GM18907 (cell line): ENCODE measurements around the gene FGF2.
"Not testable (repeated sequence)": the region's sequence is repeated elsewhere in the genome, so short reads cannot be mapped to it uniquely, and the experiment has no call there.

Source experiments
- ATAC-seq: cut with Tn5 transposase; IDR thresholded peaks from one replicate; pipeline ENCODE4 v1.9.1; 2021; ENCODE audit warnings: mild to moderate bottlenecking, moderate library complexity; ENCODE audit not compliant: unreplicated experiment

Gene FGF2

GRCh38 chr4:122845066-122845465, 18.4 kb downstream of the FGF2 start:
- no peak for ATAC-seq

- no peak for ATAC-seq
Observed at GRCh38 chr4:122845760-122846159, 19.1 kb downstream of the FGF2 start.

- ATAC-seq: no peak
Observed at GRCh38 chr4:122847931-122848330, 21.3 kb downstream of the FGF2 start.

- not testable (repeated sequence) for ATAC-seq
Observed at GRCh38 chr4:122849789-122850188, 23.2 kb downstream of the FGF2 start.

- no peak for ATAC-seq
Observed at GRCh38 chr4:122851568-122851967, 24.9 kb downstream of the FGF2 start.

GRCh38 chr4:122854447-122855352, 28.1 kb downstream of the FGF2 start:
- no peak for ATAC-seq

GRCh38 chr4:122855353-122855890, 28.8 kb downstream of the FGF2 start:
- ATAC-seq: no peak

- no peak for ATAC-seq
Observed at GRCh38 chr4:122857160-122857559, 30.5 kb downstream of the FGF2 start.

GRCh38 chr4:122858705-122859104, 32.1 kb downstream of the FGF2 start:
- ATAC-seq: no peak

- no peak for ATAC-seq
Observed at GRCh38 chr4:122861172-122861943, 34.7 kb downstream of the FGF2 start.

- ATAC-seq: no peak
Observed at GRCh38 chr4:122863639-122864038, 37.0 kb downstream of the FGF2 start.

- no peak for ATAC-seq
Observed at GRCh38 chr4:122865425-122865824, 38.8 kb downstream of the FGF2 start.

- ATAC-seq: not testable (repeated sequence)
Observed at GRCh38 chr4:122868235-122868634, 41.6 kb downstream of the FGF2 start.

- ATAC-seq: no peak
Observed at GRCh38 chr4:122873146-122873545, 46.5 kb downstream of the FGF2 start.

GRCh38 chr4:122873821-122874593, 47.4 kb downstream of the FGF2 start:
- ATAC-seq: peak; percentile 65

- no peak for ATAC-seq
Observed at GRCh38 chr4:122875949-122876348, 49.3 kb downstream of the FGF2 start.

- ATAC-seq: no peak
Observed at GRCh38 chr4:122876456-122876855, 49.8 kb downstream of the FGF2 start.

- no peak for ATAC-seq
Observed at GRCh38 chr4:122879001-122879400, 52.4 kb downstream of the FGF2 start.

GRCh38 chr4:122882857-122883735, 56.5 kb downstream of the FGF2 start:
- ATAC-seq: no peak

GRCh38 chr4:122884499-122884898, 57.9 kb downstream of the FGF2 start:
- ATAC-seq: no peak
